PC-9 (cell line): Measurements from ENCODE around the gene AP1G1.

ENCODE experiments used
- EZH2 ChIP-seq: fragments of 200-600 bp; sonication (generic); IDR thresholded peaks from 2 replicates; pipeline ENCODE4 v1.8.0; 2017; ENCODE audit warnings: antibody characterized with exemption, low read depth
- TF ChIP-seq, protein P1 (sequence below): fragments of 200-600 bp; sonication (generic); conservative IDR thresholded peaks from 2 replicates; pipeline ENCODE4 v1.6.1; 2017; ENCODE audit warnings: mixed run types, antibody characterized with exemption, mild to moderate bottlenecking, moderate library complexity

DNA sequence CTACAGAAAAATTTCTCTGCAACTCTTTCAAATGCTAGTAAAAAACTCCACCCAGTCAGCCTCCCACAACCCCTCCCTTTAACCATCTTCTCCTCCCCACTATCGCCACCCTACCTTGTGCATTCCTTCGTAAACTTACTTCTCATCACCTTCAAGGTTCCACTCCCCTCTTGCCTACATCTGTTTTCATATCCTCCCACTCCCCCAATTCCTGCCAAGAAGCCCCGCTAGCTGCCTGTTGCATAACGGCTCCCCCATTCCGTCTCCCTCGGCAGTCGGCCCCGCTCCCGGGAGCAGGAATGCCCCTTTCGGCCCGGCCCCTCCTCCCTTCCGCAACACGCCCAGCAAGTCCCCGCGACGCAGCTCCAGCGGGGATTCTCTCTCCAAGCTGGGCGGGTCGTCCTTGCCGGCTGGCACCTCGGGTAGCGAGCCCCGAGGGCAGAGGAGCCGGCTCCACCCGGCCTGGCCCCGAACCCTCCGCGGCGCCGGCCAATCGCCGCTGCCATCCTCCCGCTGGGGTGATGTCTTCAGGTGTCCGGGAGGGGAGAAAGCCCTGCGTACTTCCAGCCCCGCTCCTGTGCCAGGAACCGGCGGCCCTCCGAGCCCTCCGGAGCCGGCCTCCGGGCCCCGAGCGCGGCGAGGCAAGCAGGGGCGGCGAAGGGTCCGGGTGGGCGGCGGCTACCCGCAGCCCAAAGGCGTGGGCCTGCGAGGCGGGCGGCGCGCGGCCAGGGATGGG lies 85.7 kb downstream of the AP1G1 start:
- no peak for TF ChIP-seq EZH2
- TF ChIP-seq, protein P1, sequence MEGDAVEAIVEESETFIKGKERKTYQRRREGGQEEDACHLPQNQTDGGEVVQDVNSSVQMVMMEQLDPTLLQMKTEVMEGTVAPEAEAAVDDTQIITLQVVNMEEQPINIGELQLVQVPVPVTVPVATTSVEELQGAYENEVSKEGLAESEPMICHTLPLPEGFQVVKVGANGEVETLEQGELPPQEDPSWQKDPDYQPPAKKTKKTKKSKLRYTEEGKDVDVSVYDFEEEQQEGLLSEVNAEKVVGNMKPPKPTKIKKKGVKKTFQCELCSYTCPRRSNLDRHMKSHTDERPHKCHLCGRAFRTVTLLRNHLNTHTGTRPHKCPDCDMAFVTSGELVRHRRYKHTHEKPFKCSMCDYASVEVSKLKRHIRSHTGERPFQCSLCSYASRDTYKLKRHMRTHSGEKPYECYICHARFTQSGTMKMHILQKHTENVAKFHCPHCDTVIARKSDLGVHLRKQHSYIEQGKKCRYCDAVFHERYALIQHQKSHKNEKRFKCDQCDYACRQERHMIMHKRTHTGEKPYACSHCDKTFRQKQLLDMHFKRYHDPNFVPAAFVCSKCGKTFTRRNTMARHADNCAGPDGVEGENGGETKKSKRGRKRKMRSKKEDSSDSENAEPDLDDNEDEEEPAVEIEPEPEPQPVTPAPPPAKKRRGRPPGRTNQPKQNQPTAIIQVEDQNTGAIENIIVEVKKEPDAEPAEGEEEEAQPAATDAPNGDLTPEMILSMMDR: no peak
